ENCODE measurements around the gene FARP1. TPM values are rescaled to one million over a fixed set of nuclear protein-coding genes. Genes with fewer than 3 reads are reported as not detected.
"Not testable (repeated sequence)": the region's sequence is repeated elsewhere in the genome, so short reads cannot be mapped to it uniquely, and the experiment has no call there.

Gene FARP1
- total RNA-seq, 4 donors from 2014 or later: 28.3 to 69.2 (median 36.4) TPM

DNA sequence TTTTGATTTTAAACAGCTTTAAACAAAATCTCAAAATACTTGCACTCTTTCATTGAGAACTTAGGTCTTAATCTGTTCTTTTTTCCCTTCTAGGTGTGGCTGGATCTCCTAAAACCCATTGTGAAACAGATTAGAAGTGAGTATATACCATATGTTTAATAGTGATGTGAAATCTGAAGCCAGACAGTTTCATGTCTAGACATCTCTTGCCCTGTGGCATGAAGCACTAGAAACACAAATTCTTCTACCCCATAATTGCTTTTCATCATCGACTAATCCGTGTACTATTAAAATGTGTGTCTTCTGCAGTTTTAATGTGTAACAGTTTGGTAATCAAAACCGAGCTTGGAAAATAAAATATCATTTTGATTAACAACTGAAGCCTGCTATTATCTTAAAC lies 222.4 kb downstream of the FARP1 start:
- WGBS, 2 donors (ENCODE audit: low coverage in 1 of 2): 87 to 96% methylated on average over 3 of the region's 3 CpGs
- no peak for ATAC-seq
- TF ChIP-seq EP300 (IDR thresholded peaks at IDR 0.05) (no peak), POLR2AphosphoS5 (IDR thresholded peaks at IDR 0.05) (no peak), POLR2A (IDR thresholded peaks at IDR 0.05) (no peak)
- TF ChIP-seq, protein P1, sequence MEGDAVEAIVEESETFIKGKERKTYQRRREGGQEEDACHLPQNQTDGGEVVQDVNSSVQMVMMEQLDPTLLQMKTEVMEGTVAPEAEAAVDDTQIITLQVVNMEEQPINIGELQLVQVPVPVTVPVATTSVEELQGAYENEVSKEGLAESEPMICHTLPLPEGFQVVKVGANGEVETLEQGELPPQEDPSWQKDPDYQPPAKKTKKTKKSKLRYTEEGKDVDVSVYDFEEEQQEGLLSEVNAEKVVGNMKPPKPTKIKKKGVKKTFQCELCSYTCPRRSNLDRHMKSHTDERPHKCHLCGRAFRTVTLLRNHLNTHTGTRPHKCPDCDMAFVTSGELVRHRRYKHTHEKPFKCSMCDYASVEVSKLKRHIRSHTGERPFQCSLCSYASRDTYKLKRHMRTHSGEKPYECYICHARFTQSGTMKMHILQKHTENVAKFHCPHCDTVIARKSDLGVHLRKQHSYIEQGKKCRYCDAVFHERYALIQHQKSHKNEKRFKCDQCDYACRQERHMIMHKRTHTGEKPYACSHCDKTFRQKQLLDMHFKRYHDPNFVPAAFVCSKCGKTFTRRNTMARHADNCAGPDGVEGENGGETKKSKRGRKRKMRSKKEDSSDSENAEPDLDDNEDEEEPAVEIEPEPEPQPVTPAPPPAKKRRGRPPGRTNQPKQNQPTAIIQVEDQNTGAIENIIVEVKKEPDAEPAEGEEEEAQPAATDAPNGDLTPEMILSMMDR (IDR thresholded peaks at IDR 0.05): no peak

GRCh38 chr13:98366010-98366409 lies 223.1 kb downstream of the FARP1 start:
- Histone ChIP-seq H3K4me3 (no peak overlapping the region), H3K27ac (no peak overlapping the region), H3K9me3 (no peaks in the 10 kb centered on the region), H3K27me3 (no peaks in the 10 kb centered on the region), H3K4me1 (peaks cover 0 to 6% (median 5%) of the 10 kb centered on the region in 3 donors), H3K36me3 (peaks cover 0 to 12% of the 10 kb centered on the region in 2 donors)
- 90% methylated on average over 2 of the region's 2 CpGs; no CpG with 5 or more reads in 1 of the 2 donors for WGBS, 2 donors (ENCODE audit: low coverage in 1 of 2)
- no peak for ATAC-seq
- no peak for TF ChIP-seq POLR2A (IDR thresholded peaks at IDR 0.05)
- TF ChIP-seq EP300 (IDR thresholded peaks at IDR 0.05): no peak
- TF ChIP-seq, protein P1 (IDR thresholded peaks at IDR 0.05): no peak
- TF ChIP-seq POLR2AphosphoS5 (IDR thresholded peaks at IDR 0.05): no peak

More for the DNA sequence above, 222.4 kb downstream of the FARP1 start:
- no peak overlapping the region for H3K27ac ChIP-seq
- H3K9me3 ChIP-seq: no peaks in the 10 kb centered on the region
- H3K36me3 ChIP-seq: peaks cover 0 to 12% of the 10 kb centered on the region in 2 donors
- no peak overlapping the region for H3K4me3 ChIP-seq
- H3K4me1 ChIP-seq: no peaks in the 10 kb centered on the region
- H3K27me3 ChIP-seq: no peaks in the 10 kb centered on the region

DNA sequence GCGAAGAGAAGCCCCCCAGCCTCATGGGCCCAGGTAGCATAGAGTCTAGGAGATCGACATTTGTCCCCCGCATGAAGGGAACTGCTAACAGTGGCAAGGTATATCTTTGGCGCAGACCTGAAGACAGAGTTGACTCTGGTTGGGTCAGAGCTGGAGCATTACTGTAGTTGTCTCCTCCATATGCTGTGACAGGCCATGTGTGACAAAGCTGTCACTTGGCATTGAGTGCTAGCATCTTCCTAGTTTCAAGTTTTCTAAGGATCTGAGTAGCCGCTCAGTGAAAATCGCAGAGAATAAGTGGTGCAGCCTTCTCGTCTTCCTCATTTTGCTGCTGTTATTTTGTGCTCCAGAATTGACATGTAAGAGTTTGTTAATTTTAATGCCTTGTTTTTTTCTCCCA lies 223.5 kb downstream of the FARP1 start:
- 96 to 100% methylated on average over 5 to 7 of the region's 7 CpGs for WGBS, 2 donors (ENCODE audit: low coverage in 1 of 2)
- TF ChIP-seq EP300 (IDR thresholded peaks at IDR 0.05) (no peak), POLR2AphosphoS5 (IDR thresholded peaks at IDR 0.05) (no peak), POLR2A (IDR thresholded peaks at IDR 0.05) (no peak)
- TF ChIP-seq, protein P1 (IDR thresholded peaks at IDR 0.05): no peak
- H3K9me3 ChIP-seq: no peaks in the 10 kb centered on the region
- no peak overlapping the region for H3K27ac ChIP-seq
- no peak for ATAC-seq
- peaks cover 0 to 10% (median 5%) of the 10 kb centered on the region in 3 donors for H3K4me1 ChIP-seq
- peaks cover 0 to 12% of the 10 kb centered on the region in 2 donors for H3K36me3 ChIP-seq
- no peaks in the 10 kb centered on the region for H3K27me3 ChIP-seq
- H3K4me3 ChIP-seq: no peak overlapping the region

DNA sequence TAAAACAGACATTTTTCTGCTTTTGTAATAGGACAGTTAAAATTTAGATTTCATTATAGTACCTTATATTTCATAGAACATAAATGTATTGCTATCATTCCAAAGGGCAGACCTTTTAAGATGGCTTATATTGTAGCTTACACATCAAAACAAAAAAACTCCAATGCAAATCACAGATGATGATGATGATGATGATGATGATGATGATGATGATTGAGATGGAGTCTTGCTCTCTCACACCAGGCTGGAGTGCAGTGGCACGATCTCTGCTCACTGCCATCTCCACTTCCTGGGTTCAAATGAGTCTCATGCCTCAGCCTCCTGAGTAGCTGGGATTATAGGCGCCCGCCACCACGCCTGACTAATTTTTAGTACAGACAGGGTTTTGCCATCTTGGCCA lies 224.1 kb downstream of the FARP1 start:
- 86 to 100% methylated on average over 1 to 2 of the region's 4 CpGs for WGBS, 2 donors (ENCODE audit: low coverage in 1 of 2)
- H3K9me3 ChIP-seq: no peaks in the 10 kb centered on the region
- ATAC-seq: no peak
- no peak overlapping the region for H3K27ac ChIP-seq
- TF ChIP-seq POLR2A (IDR thresholded peaks at IDR 0.05) (no peak), EP300 (IDR thresholded peaks at IDR 0.05) (no peak), POLR2AphosphoS5 (IDR thresholded peaks at IDR 0.05) (no peak)
- TF ChIP-seq, protein P1 (IDR thresholded peaks at IDR 0.05): no peak
- H3K4me3 ChIP-seq: no peak overlapping the region
- H3K36me3 ChIP-seq: peaks cover 0 to 12% of the 10 kb centered on the region in 2 donors
- H3K27me3 ChIP-seq: no peaks in the 10 kb centered on the region
- peaks cover 0 to 14% (median 5%) of the 10 kb centered on the region in 3 donors for H3K4me1 ChIP-seq

GRCh38 chr13:98368019-98368418 lies 225.1 kb downstream of the FARP1 start:
- Histone ChIP-seq H3K27me3 (no peaks in the 10 kb centered on the region), H3K36me3 (peaks cover 0 to 12% of the 10 kb centered on the region in 2 donors), H3K4me1 (peaks cover 0 to 14% (median 5%) of the 10 kb centered on the region in 3 donors), H3K9me3 (no peaks in the 10 kb centered on the region), H3K4me3 (no peak overlapping the region), H3K27ac (no peak overlapping the region)
- 77 to 86% methylated on average over 2 of the region's 2 CpGs for WGBS, 2 donors (ENCODE audit: low coverage in 1 of 2)
- TF ChIP-seq POLR2A (IDR thresholded peaks at IDR 0.05) (no peak), POLR2AphosphoS5 (IDR thresholded peaks at IDR 0.05) (no peak)
- no peak for ATAC-seq

DNA sequence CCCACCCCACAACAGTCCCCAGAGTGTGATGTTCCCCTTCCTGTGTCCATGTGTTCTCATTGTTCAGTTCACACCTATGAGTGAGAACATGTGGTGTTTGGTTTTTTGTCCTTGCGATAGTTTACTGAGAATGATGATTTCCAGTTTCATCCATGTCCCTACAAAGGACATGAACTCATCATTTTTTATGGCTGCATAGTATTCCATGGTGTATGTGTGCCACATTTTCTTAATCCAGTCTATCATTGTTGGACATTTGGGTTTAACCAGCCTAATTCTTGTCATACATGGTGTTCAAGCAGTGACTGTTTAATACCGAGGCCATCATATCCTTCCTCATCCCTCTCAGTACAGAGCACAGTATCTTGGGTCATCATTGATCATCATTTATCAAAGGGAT lies 226.6 kb downstream of the FARP1 start:
- Histone ChIP-seq H3K36me3 (peaks cover 0 to 12% of the 10 kb centered on the region in 2 donors), H3K4me1 (peaks cover 0 to 14% (median 5%) of the 10 kb centered on the region in 3 donors)
- H3K27ac ChIP-seq, H3K4me3 ChIP-seq, H3K27me3 ChIP-seq, ATAC-seq, H3K9me3 ChIP-seq: not testable (repeated sequence)
- WGBS, 2 donors (ENCODE audit: low coverage in 1 of 2): 100% methylated on average over 1 of the region's 2 CpGs; no CpG with 5 or more reads in 1 of the 2 donors

Measured in gastroesophageal sphincter (tissue), 4 donors.